ENCODE results near the gene LRPAP1.
"Not testable (repeated sequence)": the region's sequence is repeated elsewhere in the genome, so short reads cannot be mapped to it uniquely, and the experiment has no call there.

GRCh38 chr4:3535812-3536211 is 3.6 kb upstream of the LRPAP1 start:
- not testable (repeated sequence) for TF ChIP-seq CTCF (IDR thresholded peaks at IDR 0.05; ENCODE audit: poor library complexity, severe bottlenecking); RAD21 (conservative IDR thresholded peaks at IDR 0.05); POLR2AphosphoS5 (IDR thresholded peaks at IDR 0.05); REST (IDR thresholded peaks at IDR 0.05; ENCODE audit: borderline replicate concordance); SMC3 (conservative IDR thresholded peaks at IDR 0.05; ENCODE audit: poor library complexity); EP300 (conservative IDR thresholded peaks at IDR 0.05; ENCODE audit: poor library complexity, severe bottlenecking); EZH2 (IDR thresholded peaks at IDR 0.05; ENCODE audit: borderline replicate concordance, insufficient read depth, low read length, poor library complexity, severe bottlenecking); TAF1 (IDR thresholded peaks at IDR 0.05; ENCODE audit: low read depth); MXI1 (conservative IDR thresholded peaks at IDR 0.05; ENCODE audit: poor library complexity, severe bottlenecking)
